GM19035 (cell line): ENCODE results near the gene RAPGEF6.
A peak's percentile ranks its signal among the peaks of the same experiment; 100 is the strongest.
"Not testable (repeated sequence)": the region's sequence is repeated elsewhere in the genome, so short reads cannot be mapped to it uniquely, and the experiment has no call there.

ENCODE experiments used
- ATAC-seq: cut with Tn5 transposase; IDR thresholded peaks from one replicate; pipeline ENCODE4 v1.9.1; 2021; ENCODE audit not compliant: unreplicated experiment

RAPGEF6 gene

GRCh38 chr5:131634996-131635683, at the start of gene RAPGEF6:
Gene RAPGEF6 (minus strand): TSS chr5:131635229. CDS start chr5:131635030, 199 bp downstream.
- peak; percentile 89 for ATAC-seq

- ATAC-seq = no peak
Observed at GRCh38 chr5:131684595-131684994, 49.6 kb upstream of the RAPGEF6 start.

GRCh38 chr5:131684051-131684450, 49.0 kb upstream of the RAPGEF6 start:
- ATAC-seq = no peak

- no peak for ATAC-seq
Observed at GRCh38 chr5:131682826-131683225, 47.8 kb upstream of the RAPGEF6 start.

GRCh38 chr5:131682175-131682574, 47.1 kb upstream of the RAPGEF6 start:
- ATAC-seq = no peak

- ATAC-seq = no peak
Observed at GRCh38 chr5:131679911-131680310, 44.9 kb upstream of the RAPGEF6 start.

GRCh38 chr5:131678273-131678672, 43.2 kb upstream of the RAPGEF6 start:
- ATAC-seq = not testable (repeated sequence)

- no peak for ATAC-seq
Observed at GRCh38 chr5:131677115-131677514, 42.1 kb upstream of the RAPGEF6 start.

GRCh38 chr5:131672776-131673175, 37.7 kb upstream of the RAPGEF6 start:
- peak; percentile 25 for ATAC-seq

- no peak for ATAC-seq
Observed at GRCh38 chr5:131671994-131672655, 37.1 kb upstream of the RAPGEF6 start.

GRCh38 chr5:131671409-131671808, 36.4 kb upstream of the RAPGEF6 start:
- no peak for ATAC-seq

GRCh38 chr5:131664929-131665328, 29.9 kb upstream of the RAPGEF6 start:
- ATAC-seq = peak; percentile 58

- no peak for ATAC-seq
Observed at GRCh38 chr5:131661933-131662332, 26.9 kb upstream of the RAPGEF6 start.

GRCh38 chr5:131659841-131660240, 24.8 kb upstream of the RAPGEF6 start:
- no peak for ATAC-seq

GRCh38 chr5:131659290-131659689, 24.3 kb upstream of the RAPGEF6 start:
- no peak for ATAC-seq

- ATAC-seq = no peak
Observed at GRCh38 chr5:131654776-131655175, 19.7 kb upstream of the RAPGEF6 start.

- ATAC-seq = no peak
Observed at GRCh38 chr5:131654309-131654708, 19.3 kb upstream of the RAPGEF6 start.

- no peak for ATAC-seq
Observed at GRCh38 chr5:131649161-131649560, 14.1 kb upstream of the RAPGEF6 start.

- peak; percentile 73 for ATAC-seq
Observed at GRCh38 chr5:131647048-131647769, 12.2 kb upstream of the RAPGEF6 start.

- ATAC-seq = no peak
Observed at GRCh38 chr5:131644822-131645221, 9.8 kb upstream of the RAPGEF6 start.

- no peak for ATAC-seq
Observed at GRCh38 chr5:131644370-131644769, 9.3 kb upstream of the RAPGEF6 start.

- no peak for ATAC-seq
Observed at GRCh38 chr5:131641494-131641893, 6.5 kb upstream of the RAPGEF6 start.
